Right lobe of liver (tissue), 4 donors: Measurements from ENCODE around the gene ADARB2.

Experiments
- CTCF ChIP-seq, 4 donors: fragments of 200-600 bp in 3 of 4; fragments of 450-650 bp in 1 of 4; IDR thresholded peaks; one replicate each; pipeline versions ENCODE4 v1.5.1 to v1.8.0; 2016 to 2022; ENCODE audit warnings: antibody characterized with exemption in 4 of 4, mild to moderate bottlenecking in 2 of 4
- POLR2A ChIP-seq: fragments of 450-650 bp; IDR thresholded peaks from one replicate; pipeline ENCODE4 v1.6.1; 2017; ENCODE audit warnings: antibody characterized with exemption, mild to moderate bottlenecking
- donor health status: DM: no; HTN: no; CAD: no.
- donor health status: DM: no; HTN: no; CAD: no.
- donor health status: DM: no; HTN: yes; CAD: no.

DNA sequence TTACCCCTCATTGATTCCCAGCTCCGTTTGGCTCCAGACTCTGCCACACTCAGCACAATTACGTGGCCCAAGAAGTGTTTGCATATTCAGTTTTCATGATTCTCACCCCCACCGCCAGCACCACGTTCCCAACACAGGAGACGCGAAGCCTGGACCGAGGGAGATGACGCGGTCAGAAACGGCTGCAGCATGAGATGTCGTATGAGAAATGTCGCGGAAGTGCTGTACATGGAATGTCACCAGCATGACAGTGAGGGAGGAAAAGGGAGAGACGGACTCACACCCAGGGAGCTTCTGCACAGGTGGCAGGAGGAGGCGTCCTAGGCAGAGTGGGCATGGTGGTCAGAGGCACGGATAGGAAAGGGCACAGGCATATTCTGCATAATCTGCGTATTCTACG is 492.8 kb downstream of the ADARB2 start:
- TF ChIP-seq POLR2A (no peak), CTCF (IDR thresholded peaks at IDR 0.05) (no peak)
